ENCODE measurements around the gene AKT1.

Gene AKT1

DNA sequence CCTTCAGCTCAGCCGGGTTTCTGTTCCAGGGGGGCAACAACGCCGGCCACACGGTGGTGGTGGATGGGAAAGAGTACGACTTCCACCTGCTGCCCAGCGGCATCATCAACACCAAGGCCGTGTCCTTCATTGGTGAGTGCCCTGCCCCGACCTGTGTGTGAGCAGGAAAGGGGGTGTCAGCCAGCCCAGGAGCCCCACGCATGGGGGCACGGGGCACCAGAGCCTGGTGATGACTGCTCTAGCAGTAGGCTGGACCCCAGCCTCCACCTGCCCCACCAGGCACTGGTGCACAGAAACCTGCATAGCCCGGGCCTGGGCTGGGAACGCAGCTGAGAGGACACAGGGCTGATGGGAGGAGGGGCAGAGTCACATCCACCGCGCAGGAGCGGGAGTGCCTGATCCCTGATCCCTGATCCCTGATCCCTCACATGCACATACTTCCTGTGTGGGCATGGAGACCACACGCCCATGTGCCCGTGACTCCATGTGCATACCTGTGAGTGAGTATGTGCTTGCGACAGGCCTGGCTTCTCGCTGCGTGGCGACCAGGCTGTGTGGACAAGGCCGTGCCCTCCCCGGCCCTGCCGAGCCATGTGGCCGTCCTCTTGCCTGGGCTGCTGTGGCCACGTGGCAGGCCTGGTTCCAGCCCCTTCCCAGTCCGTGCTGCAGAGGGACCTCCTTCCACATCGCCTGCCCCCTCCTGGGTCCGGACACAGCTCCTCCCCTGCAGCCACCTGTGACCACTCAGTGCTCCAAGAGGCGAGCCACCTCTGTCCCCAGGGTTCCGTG, 60.4 kb downstream of the AKT1 start:
- TF ChIP-seq, protein P1, sequence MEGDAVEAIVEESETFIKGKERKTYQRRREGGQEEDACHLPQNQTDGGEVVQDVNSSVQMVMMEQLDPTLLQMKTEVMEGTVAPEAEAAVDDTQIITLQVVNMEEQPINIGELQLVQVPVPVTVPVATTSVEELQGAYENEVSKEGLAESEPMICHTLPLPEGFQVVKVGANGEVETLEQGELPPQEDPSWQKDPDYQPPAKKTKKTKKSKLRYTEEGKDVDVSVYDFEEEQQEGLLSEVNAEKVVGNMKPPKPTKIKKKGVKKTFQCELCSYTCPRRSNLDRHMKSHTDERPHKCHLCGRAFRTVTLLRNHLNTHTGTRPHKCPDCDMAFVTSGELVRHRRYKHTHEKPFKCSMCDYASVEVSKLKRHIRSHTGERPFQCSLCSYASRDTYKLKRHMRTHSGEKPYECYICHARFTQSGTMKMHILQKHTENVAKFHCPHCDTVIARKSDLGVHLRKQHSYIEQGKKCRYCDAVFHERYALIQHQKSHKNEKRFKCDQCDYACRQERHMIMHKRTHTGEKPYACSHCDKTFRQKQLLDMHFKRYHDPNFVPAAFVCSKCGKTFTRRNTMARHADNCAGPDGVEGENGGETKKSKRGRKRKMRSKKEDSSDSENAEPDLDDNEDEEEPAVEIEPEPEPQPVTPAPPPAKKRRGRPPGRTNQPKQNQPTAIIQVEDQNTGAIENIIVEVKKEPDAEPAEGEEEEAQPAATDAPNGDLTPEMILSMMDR (IDR thresholded peaks at IDR 0.05; ENCODE audit: insufficient read depth, missing control alignments) = no peak
- DNase-seq (ENCODE audit: insufficient read length, low spot score) (no peak), FAIRE-seq (no peak)

DNA sequence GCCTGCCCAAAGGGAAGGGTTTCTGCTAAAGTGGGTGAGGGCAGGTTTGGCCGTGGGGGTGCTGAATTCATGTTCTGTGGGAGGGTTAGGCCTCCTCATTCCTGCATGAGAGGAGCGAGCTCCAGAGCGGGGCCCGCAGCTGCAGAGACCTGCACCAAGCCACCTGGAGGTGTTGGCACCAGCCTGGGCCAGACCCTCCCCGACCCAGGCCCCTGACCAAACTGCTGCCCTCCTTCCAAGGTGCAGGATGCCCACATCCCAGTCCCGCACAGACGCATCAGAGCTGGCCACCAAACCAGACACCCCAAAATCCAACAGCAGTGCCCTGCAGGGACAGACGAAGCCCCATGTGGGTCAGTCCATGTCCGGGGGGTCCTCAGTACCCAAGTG, 61.0 kb downstream of the AKT1 start:
- TF ChIP-seq, protein P1 (IDR thresholded peaks at IDR 0.05; ENCODE audit: insufficient read depth, missing control alignments) = no peak
- FAIRE-seq (no peak), DNase-seq (ENCODE audit: insufficient read length, low spot score) (no peak)

- DNase-seq (ENCODE audit: insufficient read length, low spot score) (no peak), FAIRE-seq (no peak)
- TF ChIP-seq, protein P1 (IDR thresholded peaks at IDR 0.05; ENCODE audit: insufficient read depth, missing control alignments) = no peak
Observed at GRCh38 chr14:104734051-104734587, 61.4 kb downstream of the AKT1 start.

GRCh38 chr14:104732931-104733681, 62.4 kb downstream of the AKT1 start:
- TF ChIP-seq, protein P1 (IDR thresholded peaks at IDR 0.05; ENCODE audit: insufficient read depth, missing control alignments) = no peak
- DNase-seq (ENCODE audit: insufficient read length, low spot score) (no peak), FAIRE-seq (no peak)

DNA sequence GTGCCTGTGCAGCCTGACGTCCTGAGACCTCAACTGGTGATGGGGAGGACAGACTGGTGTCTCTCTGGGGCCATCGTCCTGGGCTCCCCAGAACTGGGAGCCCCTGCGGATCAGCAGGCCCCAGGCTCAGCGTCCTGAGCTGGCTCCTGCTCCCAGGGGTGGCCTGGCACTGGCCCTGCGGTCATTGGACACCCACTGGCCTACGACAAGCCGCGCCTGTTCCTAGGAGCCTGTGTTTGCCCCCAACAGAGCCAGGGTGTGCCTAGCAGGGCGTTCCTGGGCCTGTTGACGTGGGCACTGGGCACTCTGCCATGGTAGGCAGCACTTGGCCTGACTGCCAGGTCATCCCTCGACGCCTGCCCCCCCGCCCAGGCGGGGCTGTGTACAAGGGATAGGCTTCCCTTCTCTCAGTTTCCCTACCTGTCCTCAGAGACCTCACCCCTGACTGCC, 63.2 kb downstream of the AKT1 start:
- FAIRE-seq = no peak

DNA sequence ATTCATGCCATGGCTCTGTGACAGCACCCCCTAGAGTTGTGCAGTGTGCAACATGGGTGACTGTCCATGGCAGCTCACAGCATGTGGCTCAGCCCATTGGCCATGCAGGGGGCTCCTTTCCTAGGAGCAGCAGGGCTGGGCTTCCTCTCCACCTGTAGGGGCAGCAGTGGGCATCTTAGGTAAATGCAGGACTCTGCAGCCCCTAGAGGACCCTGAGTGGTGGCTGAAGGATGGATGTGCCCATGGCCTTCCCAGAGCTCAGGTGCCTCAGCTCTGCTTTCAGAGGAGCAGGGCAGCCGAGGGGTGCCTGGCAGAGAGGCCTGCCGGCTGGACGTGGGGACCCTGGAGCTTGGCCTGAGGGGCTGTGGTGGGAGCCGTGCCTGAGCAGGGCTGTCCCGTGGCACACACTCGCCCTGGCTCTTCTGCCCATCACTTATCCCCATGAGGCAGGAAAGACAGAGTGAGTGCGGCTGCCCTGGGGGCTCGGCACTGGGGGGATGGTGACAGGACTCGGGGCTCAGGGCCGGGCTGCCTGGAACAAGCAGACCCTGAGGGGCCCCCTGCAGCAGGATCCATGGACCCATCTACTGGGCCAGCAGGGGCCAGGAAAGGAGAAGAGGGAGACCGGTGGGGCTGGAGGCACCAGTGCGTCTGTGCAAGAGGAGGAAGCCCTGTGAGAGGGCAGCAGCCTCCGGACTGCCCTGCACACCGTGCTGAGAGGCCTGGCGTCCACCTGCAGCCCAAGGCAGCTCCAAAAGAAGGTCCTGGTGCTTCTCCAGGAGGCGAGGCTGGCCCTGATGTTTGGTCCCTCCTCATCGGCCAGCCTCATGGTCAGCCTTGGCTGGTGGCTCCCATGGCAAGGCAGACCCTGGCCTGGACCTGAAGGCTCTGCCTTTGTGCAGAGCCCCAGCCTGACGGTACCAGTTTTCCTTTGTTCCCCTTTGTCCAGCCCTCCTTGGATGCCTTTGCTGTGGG, 63.9 kb downstream of the AKT1 start:
- DNase-seq (ENCODE audit: insufficient read length, low spot score) (no peak), FAIRE-seq (no peak)
- TF ChIP-seq, protein P1 (IDR thresholded peaks at IDR 0.05; ENCODE audit: insufficient read depth, missing control alignments) = peak; percentile 9

More for the DNA sequence above, 63.2 kb downstream of the AKT1 start:
- no peak for DNase-seq (ENCODE audit: insufficient read length, low spot score)
- TF ChIP-seq, protein P1 (IDR thresholded peaks at IDR 0.05; ENCODE audit: insufficient read depth, missing control alignments) = no peak

Data from D721Med (cell line).